Measurements from ENCODE around the gene FXN. TPM values are rescaled to one million over a fixed set of nuclear protein-coding genes. Genes with fewer than 3 reads are reported as not detected.

FXN gene
- total and polyA plus RNA-seq, 4 donors = 4.7 to 41.7 (median 23.9) TPM

DNA sequence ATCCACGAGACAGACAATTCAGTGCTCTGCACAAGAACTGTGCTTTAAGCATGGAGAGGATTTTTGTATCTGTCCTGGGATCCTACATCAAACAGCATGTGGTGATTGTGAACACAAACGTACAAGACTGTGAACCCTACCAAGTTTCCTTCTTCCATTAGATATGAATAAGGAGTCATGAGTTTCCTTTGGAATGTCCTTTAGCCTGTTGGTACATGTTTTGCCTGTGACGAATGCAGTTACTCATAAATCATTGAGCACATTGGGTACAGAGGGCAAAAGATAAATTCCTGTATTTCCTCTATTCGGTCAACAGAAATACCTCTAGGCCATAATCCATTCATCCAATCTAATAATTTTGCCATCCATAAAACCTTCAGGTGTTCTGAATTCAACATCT lies 61.5 kb downstream of the FXN start (continued):
- TF ChIP-seq, protein P1, sequence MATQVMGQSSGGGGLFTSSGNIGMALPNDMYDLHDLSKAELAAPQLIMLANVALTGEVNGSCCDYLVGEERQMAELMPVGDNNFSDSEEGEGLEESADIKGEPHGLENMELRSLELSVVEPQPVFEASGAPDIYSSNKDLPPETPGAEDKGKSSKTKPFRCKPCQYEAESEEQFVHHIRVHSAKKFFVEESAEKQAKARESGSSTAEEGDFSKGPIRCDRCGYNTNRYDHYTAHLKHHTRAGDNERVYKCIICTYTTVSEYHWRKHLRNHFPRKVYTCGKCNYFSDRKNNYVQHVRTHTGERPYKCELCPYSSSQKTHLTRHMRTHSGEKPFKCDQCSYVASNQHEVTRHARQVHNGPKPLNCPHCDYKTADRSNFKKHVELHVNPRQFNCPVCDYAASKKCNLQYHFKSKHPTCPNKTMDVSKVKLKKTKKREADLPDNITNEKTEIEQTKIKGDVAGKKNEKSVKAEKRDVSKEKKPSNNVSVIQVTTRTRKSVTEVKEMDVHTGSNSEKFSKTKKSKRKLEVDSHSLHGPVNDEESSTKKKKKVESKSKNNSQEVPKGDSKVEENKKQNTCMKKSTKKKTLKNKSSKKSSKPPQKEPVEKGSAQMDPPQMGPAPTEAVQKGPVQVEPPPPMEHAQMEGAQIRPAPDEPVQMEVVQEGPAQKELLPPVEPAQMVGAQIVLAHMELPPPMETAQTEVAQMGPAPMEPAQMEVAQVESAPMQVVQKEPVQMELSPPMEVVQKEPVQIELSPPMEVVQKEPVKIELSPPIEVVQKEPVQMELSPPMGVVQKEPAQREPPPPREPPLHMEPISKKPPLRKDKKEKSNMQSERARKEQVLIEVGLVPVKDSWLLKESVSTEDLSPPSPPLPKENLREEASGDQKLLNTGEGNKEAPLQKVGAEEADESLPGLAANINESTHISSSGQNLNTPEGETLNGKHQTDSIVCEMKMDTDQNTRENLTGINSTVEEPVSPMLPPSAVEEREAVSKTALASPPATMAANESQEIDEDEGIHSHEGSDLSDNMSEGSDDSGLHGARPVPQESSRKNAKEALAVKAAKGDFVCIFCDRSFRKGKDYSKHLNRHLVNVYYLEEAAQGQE (IDR thresholded peaks at IDR 0.05) = no peak
- no peak for TF ChIP-seq FOXA2 (IDR thresholded peaks at IDR 0.05)
- no peak for TF ChIP-seq HNF4G (IDR thresholded peaks at IDR 0.05)

DNA sequence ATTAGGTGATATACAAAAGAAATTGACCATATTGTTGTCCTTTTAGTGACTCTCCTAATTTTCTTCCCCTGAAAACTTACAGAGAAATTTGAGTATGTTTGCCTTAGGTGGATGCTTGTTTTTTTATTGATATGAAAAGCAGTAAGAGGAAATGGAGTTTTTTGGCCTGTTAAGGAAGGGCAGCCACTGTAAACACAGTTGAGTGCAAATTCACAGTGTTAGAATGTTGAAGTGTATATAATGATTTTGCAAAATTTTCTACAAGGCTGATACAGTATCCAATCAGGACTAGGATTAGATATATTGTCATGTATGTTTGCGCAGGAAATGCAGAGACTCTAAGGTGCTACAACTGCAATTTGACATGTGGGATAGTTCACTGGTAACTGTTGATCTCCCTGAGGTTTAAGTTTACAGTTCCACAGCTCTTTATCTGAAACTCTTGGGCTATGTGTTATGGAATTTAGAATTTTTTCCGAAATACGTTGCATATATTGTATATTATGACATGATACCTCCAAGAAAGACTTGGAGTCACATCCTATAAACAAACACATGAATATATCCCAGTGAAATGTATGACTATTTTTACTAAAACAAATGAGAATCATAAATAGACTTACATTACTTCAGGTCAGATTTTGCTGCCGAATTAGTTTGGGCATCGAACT lies 62.5 kb downstream of the FXN start:
- DNase-seq (ENCODE audit: low spot score) = no peak
- no peak overlapping the region for H3K9ac ChIP-seq (ENCODE audit: low read depth in 1 of 2, low read length in 2 of 2)
- H3K4me1 ChIP-seq (ENCODE audit: control insufficient read depth in 4 of 4, insufficient read depth in 4 of 4, low read length in 3 of 4) = peaks cover 5 to 22% (median 6%) of the 10 kb centered on the region in 4 donors
- no peaks in the 10 kb centered on the region for H3K36me3 ChIP-seq (ENCODE audit: control insufficient read depth in 4 of 4, insufficient read depth in 3 of 4, low read depth in 1 of 4, low read length in 3 of 4)
- no peaks in the 10 kb centered on the region for H3K9me3 ChIP-seq (ENCODE audit: control insufficient read depth in 4 of 4, low read length in 3 of 4)
- no peak overlapping the region for H3K4me3 ChIP-seq (ENCODE audit: low read depth in 1 of 3, low read length in 3 of 3)
- H3K27me3 ChIP-seq (ENCODE audit: control insufficient read depth in 4 of 4, insufficient read depth in 4 of 4, low read length in 3 of 4) = no peaks in the 10 kb centered on the region
- 94% methylated on average over 5 of the region's 5 CpGs for WGBS
- H3K27ac ChIP-seq (ENCODE audit: low read depth in 1 of 2, low read length in 2 of 2) = no peak overlapping the region
- TF ChIP-seq YY1 (IDR thresholded peaks at IDR 0.05) (no peak), JUND (IDR thresholded peaks at IDR 0.05) (no peak), HNF4G (IDR thresholded peaks at IDR 0.05) (no peak), RXRA (IDR thresholded peaks at IDR 0.05) (no peak), FOXA2 (IDR thresholded peaks at IDR 0.05) (no peak), NR2F2 (IDR thresholded peaks at IDR 0.05) (no peak), TAF1 (conservative IDR thresholded peaks at IDR 0.05) (no peak), HNF4A (conservative IDR thresholded peaks at IDR 0.05) (no peak), GABPA (IDR thresholded peaks at IDR 0.05 in 1 of 2, conservative IDR thresholded peaks at IDR 0.05 in 1 of 2) (no peak), SP1 (IDR thresholded peaks at IDR 0.05) (no peak)
- TF ChIP-seq, protein P2, sequence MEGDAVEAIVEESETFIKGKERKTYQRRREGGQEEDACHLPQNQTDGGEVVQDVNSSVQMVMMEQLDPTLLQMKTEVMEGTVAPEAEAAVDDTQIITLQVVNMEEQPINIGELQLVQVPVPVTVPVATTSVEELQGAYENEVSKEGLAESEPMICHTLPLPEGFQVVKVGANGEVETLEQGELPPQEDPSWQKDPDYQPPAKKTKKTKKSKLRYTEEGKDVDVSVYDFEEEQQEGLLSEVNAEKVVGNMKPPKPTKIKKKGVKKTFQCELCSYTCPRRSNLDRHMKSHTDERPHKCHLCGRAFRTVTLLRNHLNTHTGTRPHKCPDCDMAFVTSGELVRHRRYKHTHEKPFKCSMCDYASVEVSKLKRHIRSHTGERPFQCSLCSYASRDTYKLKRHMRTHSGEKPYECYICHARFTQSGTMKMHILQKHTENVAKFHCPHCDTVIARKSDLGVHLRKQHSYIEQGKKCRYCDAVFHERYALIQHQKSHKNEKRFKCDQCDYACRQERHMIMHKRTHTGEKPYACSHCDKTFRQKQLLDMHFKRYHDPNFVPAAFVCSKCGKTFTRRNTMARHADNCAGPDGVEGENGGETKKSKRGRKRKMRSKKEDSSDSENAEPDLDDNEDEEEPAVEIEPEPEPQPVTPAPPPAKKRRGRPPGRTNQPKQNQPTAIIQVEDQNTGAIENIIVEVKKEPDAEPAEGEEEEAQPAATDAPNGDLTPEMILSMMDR (IDR thresholded peaks at IDR 0.05; ENCODE audit: low read depth, low read length, missing input control) = no peak
- TF ChIP-seq, protein P3, sequence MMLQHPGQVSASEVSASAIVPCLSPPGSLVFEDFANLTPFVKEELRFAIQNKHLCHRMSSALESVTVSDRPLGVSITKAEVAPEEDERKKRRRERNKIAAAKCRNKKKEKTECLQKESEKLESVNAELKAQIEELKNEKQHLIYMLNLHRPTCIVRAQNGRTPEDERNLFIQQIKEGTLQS (IDR thresholded peaks at IDR 0.05) = no peak
- TF ChIP-seq, protein P4, sequence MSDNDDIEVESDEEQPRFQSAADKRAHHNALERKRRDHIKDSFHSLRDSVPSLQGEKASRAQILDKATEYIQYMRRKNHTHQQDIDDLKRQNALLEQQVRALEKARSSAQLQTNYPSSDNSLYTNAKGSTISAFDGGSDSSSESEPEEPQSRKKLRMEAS (IDR thresholded peaks at IDR 0.05) = no peak
- TF ChIP-seq, protein P1 (IDR thresholded peaks at IDR 0.05) = no peak
- TF ChIP-seq, protein P5, sequence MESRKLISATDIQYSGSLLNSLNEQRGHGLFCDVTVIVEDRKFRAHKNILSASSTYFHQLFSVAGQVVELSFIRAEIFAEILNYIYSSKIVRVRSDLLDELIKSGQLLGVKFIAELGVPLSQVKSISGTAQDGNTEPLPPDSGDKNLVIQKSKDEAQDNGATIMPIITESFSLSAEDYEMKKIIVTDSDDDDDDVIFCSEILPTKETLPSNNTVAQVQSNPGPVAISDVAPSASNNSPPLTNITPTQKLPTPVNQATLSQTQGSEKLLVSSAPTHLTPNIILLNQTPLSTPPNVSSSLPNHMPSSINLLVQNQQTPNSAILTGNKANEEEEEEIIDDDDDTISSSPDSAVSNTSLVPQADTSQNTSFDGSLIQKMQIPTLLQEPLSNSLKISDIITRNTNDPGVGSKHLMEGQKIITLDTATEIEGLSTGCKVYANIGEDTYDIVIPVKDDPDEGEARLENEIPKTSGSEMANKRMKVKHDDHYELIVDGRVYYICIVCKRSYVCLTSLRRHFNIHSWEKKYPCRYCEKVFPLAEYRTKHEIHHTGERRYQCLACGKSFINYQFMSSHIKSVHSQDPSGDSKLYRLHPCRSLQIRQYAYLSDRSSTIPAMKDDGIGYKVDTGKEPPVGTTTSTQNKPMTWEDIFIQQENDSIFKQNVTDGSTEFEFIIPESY (IDR thresholded peaks at IDR 0.05) = no peak
